Left colon (tissue), 2 donors: Measurements from ENCODE around the gene PPP2R3A. TPM values are rescaled to one million over a fixed set of nuclear protein-coding genes. Genes with fewer than 3 reads are reported as not detected.
"Not testable (repeated sequence)": the region's sequence is repeated elsewhere in the genome, so short reads cannot be mapped to it uniquely, and the experiment has no call there.

Experiments
- ATAC-seq: fragments of 200-7000 bp; cut with Tn5 transposase; one replicate; pipeline ENCODE4 v1.9.1; 2020; ENCODE audit warnings: mild to moderate bottlenecking, moderate library complexity
- DNase-seq, 2 donors: peaks; one replicate each; pipeline ENCODE4 v3.0.0-alpha.2; 2020
- intact Hi-C, 2 donors: fragments of 100-400 bp; cut with DNase I in 1 of 2; cut with micrococcal nuclease in 1 of 2; formaldehyde crosslinking; loops; one replicate each; pipeline versions ENCODE4 v1.11.2 to v1.14.0; 2022; cut with DNase I, micrococcal nuclease
- total RNA-seq, 2 donors: library from RNA; stranded (reverse); fragmentation: NEBNext Ultra II Directional; extraction: Animal tissue kit (Norgen Biotek cat#: 25700); gene quantifications; one replicate each; pipeline ENCODE4 v1.2.1, GENCODE V29; 2021
- donor health status: DM: no; HTN: no; CAD: no.
- donor health status: DM: yes; HTN: yes; CAD: no.

PPP2R3A gene
- total RNA-seq, 2 donors from 2014 or later: 21.3 to 28.2 TPM

DNA sequence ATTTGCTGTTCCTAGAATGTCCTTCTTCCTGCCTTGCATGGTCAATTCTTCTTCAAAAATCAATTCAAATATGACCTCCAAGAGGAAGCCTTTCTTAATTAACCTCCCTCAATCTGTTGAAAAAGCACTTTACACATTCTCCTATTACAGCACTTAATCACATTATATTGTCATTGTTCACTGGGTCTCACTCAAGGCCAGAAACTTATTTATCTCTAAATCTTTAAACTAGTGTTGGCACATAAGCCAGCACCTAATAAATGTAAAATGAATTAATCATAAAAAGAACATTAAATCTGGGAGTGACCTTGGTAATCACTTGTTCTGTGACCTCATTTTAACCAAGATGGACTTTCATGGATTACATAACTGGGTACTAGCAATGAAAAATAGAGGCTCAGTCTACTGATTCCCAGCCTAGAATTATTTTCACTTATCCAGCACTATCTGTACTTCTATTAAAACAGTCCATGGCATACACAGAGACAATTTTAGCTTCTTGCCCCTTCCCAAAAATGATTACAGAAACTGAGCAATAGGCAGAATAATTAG is 208.5 kb downstream of the PPP2R3A start:
- intact Hi-C loops: no loop called here
- no peak for DNase-seq
- no peak for ATAC-seq

- no peak for DNase-seq
- no peak for ATAC-seq
- intact Hi-C loops: no loop called here
Observed at GRCh38 chr3:136177876-136178275, 212.3 kb downstream of the PPP2R3A start.

DNA sequence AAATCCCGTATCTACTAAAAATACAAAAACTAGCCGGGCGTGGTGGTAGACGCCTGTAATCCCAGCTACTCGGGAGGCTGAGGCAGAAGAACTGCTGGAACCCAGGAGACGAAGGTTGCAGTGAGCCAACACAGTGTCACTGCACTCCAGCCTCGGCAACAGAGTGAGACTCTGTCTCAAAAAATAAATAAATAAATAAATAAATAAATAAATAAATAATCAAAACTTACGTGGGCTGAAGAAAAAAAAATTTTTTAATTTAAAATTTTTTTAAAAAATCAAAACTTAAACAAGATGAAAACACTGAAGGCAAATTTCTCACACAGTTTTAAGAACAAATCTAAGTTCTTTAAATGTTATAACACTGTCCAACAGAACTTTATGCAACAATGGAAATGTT is 216.2 kb downstream of the PPP2R3A start:
- ATAC-seq (no peak), DNase-seq (no peak)
- intact Hi-C loops: no loop called here

- DNase-seq (no peak), ATAC-seq (no peak)
- intact Hi-C loops: no loop called here
Observed at GRCh38 chr3:136184703-136185102, 219.2 kb downstream of the PPP2R3A start.

DNA sequence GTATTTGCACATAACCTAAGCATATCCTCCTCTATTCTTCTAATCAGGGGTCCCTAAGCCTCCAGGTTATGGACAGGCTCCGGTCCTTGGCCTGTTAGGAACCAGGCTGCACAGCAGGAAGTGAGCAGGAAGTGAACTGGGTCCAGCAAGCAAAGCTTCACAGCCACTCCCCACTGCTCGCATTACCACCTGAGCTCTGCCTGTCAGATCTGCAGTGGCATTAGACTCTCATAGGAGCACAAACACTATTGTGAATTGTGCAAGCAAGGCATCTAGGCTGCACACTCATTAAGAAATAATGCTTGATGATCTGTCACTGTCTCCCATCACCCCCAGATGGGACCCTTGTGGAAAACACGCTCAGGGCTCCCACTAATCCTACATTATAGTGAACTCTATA is 220.8 kb downstream of the PPP2R3A start:
- peak; percentile 50 to 56 for DNase-seq
- ATAC-seq: peak; percentile 93
- intact Hi-C loops: no loop called here

- no peak for DNase-seq
- ATAC-seq: no peak
- intact Hi-C loops: no loop called here
Observed at GRCh38 chr3:136186846-136187245, 221.3 kb downstream of the PPP2R3A start.

GRCh38 chr3:136187868-136188267 is 222.3 kb downstream of the PPP2R3A start:
- peak; percentile 13 for ATAC-seq
- no peak for DNase-seq
- intact Hi-C loops: no loop called here

GRCh38 chr3:136189043-136189442 is 223.5 kb downstream of the PPP2R3A start:
- intact Hi-C loops: no loop called here
- no peak for ATAC-seq
- no peak for DNase-seq

GRCh38 chr3:136189859-136190617 is 224.5 kb downstream of the PPP2R3A start:
- DNase-seq: no peak
- ATAC-seq: no peak
- intact Hi-C loops: loop anchor here (10.0 kb wide), 3 partner anchors 65 to 565 kb away; partner anchors contain the start of genes PCCB (in 1 of the 2) and STAG1 (in 1 of the 2)

- intact Hi-C loops: loop anchor here (10.0 kb wide), 3 partner anchors 63 to 563 kb away; partner anchors contain the start of genes PCCB (in 1 of the 2) and STAG1 (in 1 of the 2)
- ATAC-seq, DNase-seq: not testable (repeated sequence)
Observed at GRCh38 chr3:136192195-136192594, 226.7 kb downstream of the PPP2R3A start.

DNA sequence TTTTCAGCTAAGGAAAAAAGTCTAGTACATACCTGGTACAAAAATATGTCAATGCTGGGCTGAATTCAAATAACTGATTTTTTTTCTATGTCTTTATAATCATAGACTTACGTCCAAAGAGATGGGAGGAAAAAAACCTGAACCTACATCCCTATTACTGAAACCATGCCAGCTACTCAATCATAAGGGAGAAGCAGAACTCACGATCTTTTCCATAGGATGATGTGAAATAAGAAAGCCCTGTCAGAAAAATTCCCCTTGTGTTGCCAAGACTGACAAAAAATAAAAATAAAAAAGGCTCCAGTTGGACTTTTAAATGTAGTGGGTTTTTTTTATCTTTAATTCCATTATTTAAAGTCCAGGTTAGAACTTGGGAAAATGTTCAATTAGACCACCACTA is 227.3 kb downstream of the PPP2R3A start:
- intact Hi-C loops: loop anchor here (10.0 kb wide), 3 partner anchors 62 to 562 kb away; partner anchors contain the start of genes PCCB (in 1 of the 2) and STAG1 (in 1 of the 2)
- ATAC-seq (no peak), DNase-seq (no peak)

- intact Hi-C loops: loop anchor here (10.0 kb wide), 3 partner anchors 61 to 561 kb away; partner anchors contain the start of genes PCCB (in 1 of the 2) and STAG1 (in 1 of the 2)
- no peak for DNase-seq
Observed at GRCh38 chr3:136193278-136194054, 227.9 kb downstream of the PPP2R3A start.

DNA sequence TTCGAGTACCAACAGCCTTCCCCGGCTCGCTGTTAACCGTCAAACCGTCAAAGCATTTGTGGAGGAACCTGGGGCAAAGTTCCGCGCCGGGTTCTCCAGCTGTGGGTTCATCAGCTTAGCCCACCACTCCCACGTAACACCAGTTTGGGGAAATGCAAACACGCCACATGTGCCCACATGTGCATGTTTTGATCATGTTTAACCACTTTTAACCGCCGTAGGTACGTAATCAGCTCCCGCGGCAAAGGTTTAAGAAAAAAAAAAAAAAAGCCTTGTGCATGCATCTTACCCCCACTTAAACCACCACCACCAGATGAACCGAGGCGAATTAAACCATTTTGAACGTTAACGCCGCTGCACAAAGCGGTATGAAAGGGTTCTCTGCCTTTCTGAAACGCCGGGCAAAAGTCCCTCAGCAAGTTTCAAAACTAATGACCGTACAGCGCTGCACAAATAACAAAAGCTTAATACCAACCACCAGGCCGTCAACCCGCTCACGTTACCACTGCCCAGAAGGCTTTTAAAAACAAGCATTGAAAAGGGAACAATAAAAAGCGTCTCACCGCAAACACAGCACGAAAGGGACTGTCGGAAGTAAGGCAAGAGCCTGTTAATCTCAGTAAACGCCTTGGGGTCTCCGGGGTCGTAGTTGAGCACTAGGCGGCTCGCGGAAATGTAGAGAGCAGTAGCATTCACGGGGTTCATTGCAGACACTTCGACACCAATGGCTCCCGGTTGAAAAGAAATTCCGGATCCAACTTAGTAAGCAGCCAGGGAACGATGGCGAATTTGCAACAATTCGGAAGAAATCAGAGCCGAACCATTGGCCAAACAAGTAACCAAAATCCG is 229.1 kb downstream of the PPP2R3A start:
- ATAC-seq (no peak), DNase-seq (peak; percentile 42 to 66)
- intact Hi-C loops: loop anchor here (10.0 kb wide), 3 partner anchors 60 to 560 kb away; partner anchors contain the start of genes PCCB (in 1 of the 2) and STAG1 (in 1 of the 2)

More at GRCh38 chr3:136193278-136194054, 227.9 kb downstream of the PPP2R3A start:
- no peak for ATAC-seq

DNA sequence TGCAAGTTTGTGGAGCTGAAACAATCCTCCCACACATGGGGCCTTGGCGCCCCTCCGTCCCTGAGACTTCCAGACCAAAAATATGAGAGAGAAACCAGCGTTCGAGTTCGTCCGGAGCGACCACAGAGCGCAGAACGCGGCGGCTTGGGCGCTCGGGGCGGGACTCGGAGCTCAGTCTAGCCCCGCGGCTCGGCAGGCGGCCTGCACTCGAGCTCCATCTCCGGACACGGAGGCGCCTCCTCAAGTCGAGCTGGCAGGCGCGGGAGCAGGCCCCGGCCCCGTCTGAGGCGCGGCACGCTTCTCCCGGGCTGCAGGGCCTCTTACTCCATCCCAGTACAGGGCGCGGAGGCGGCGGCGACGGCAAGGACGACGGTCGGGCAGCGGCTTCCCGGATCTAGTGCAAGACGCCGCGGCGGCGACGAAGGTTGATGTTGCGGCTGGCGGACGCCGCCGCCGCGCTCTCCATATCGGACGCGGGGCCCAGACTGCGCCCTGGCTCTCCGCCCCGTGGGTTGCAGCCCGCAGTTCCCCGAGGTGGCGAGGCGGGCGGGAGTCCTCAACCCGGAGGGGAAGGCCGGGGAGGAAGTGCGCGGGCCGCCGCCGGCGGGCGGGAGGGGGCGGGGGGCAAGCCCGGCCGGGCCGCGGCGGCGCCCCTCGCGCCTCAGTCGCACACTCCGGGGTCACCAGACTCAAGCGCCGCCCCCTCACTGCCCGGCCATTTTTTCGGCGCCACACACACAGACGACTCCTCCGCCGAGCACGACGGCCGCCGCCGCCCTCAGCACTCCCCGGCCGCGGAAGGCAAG is 229.9 kb downstream of the PPP2R3A start:
- ATAC-seq (peak; percentile 33), DNase-seq (peak; percentile 70 to 84)
- intact Hi-C loops: loop anchor here (10.0 kb wide), 3 partner anchors 59 to 559 kb away; partner anchors contain the start of genes PCCB (in 1 of the 2) and STAG1 (in 1 of the 2)

DNA sequence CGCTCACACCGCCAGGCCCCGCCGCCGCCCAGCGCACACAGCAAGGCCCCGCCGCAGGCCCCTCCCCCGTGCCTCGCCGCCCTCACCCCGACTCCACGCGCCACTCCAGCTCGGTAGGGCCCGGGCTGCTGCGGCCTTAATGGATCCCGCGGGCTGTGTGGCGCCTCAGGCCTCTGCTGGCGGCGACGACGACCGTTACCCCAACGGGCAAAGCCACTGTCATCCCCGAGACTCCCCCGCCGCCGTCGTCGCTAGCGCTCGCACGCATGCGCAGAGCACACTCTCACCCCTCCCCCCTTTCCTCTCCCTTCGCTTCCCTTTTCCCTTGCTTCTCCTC is 230.5 kb downstream of the PPP2R3A start, which contains the start of gene MSL2:
Gene MSL2 (minus strand): TSS at position 272 of the 337 bp plus-strand sequence. CDS start 1,222 bp downstream, outside the sequence.
- ATAC-seq: peak; percentile 52
- DNase-seq: no peak

GRCh38 chr3:136196401-136197158 is 231.1 kb downstream of the PPP2R3A start:
- ATAC-seq (peak; percentile 77), DNase-seq (peak; percentile 99 to 100)
- intact Hi-C loops: loop anchor here (10.0 kb wide), 3 partner anchors 58 to 558 kb away; partner anchors contain the start of genes PCCB (in 1 of the 2) and STAG1 (in 1 of the 2)

More for the DNA sequence above, 230.5 kb downstream of the PPP2R3A start, which contains the start of gene MSL2:
- intact Hi-C loops: loop anchor here (10.0 kb wide), 3 partner anchors 59 to 559 kb away; partner anchors contain the start of genes PCCB (in 1 of the 2) and STAG1 (in 1 of the 2)
